ENCODE measurements around the gene NUDT17. TPM values are rescaled to one million over a fixed set of nuclear protein-coding genes. Genes with fewer than 3 reads are reported as not detected.

NUDT17 gene
- total and polyA plus RNA-seq, 11 donors, result 0.71 to 10.9 (median 4.2) TPM

GRCh38 chr1:145877923-145878486, 32.6 kb downstream of the NUDT17 start:
- intact Hi-C loops (cut with DNase I), result no loop called here
- 58 to 93% (median 87%) methylated on average over 3 to 7 of the region's 7 CpGs for WGBS, 4 donors
- no peak for TF ChIP-seq CTCF (IDR thresholded peaks at IDR 0.05)
- no peak for TF ChIP-seq POLR2A (IDR thresholded peaks at IDR 0.05)
- DNase-seq (no peak), ATAC-seq (no peak)
- no peaks in the 10 kb centered on the region for H3K36me3 ChIP-seq
- no peak overlapping the region for H3K27ac ChIP-seq
- no peak overlapping the region for H3K4me3 ChIP-seq
- H3K27me3 ChIP-seq, result no peaks in the 10 kb centered on the region
- no peaks in the 10 kb centered on the region for H3K9me3 ChIP-seq
- H3K4me1 ChIP-seq, result peaks cover 0 to 1% (median 0%) of the 10 kb centered on the region in 12 donors

- DNase-seq, result no peak
- no peak overlapping the region for H3K4me3 ChIP-seq
- 77 to 87% (median 86%) methylated on average over 2 of the region's 2 CpGs for WGBS, 4 donors
- H3K36me3 ChIP-seq, result no peaks in the 10 kb centered on the region
- no peak overlapping the region for H3K27ac ChIP-seq
- TF ChIP-seq CTCF (IDR thresholded peaks at IDR 0.05) (no peak), POLR2A (IDR thresholded peaks at IDR 0.05) (no peak)
- H3K4me1 ChIP-seq, result no peaks in the 10 kb centered on the region
- no peaks in the 10 kb centered on the region for H3K9me3 ChIP-seq
- ATAC-seq, result no peak
- H3K27me3 ChIP-seq, result peaks cover 0 to 5% (median 0%) of the 10 kb centered on the region in 9 donors
- intact Hi-C loops (cut with DNase I), result no loop called here
These were observed 33.3 kb downstream of the NUDT17 start for GRCh38 chr1:145878724-145879123.

- no peak for DNase-seq
- Histone ChIP-seq H3K4me1 (no peaks in the 10 kb centered on the region), H3K27ac (no peak overlapping the region), H3K36me3 (no peaks in the 10 kb centered on the region), H3K27me3 (peaks cover 0 to 5% (median 0%) of the 10 kb centered on the region in 9 donors), H3K4me3 (no peak overlapping the region), H3K9me3 (no peaks in the 10 kb centered on the region)
- ATAC-seq, result no peak
- intact Hi-C loops (cut with DNase I), result no loop called here
- WGBS, 4 donors, result 67 to 73% (median 68%) methylated on average over 5 of the region's 5 CpGs
- no peak for TF ChIP-seq CTCF (IDR thresholded peaks at IDR 0.05)
- no peak for TF ChIP-seq POLR2A (IDR thresholded peaks at IDR 0.05)
These were observed 34.3 kb downstream of the NUDT17 start for GRCh38 chr1:145879775-145880174.

- no peak for TF ChIP-seq CTCF (IDR thresholded peaks at IDR 0.05)
- TF ChIP-seq POLR2A (IDR thresholded peaks at IDR 0.05), result no peak
- H3K4me3 ChIP-seq, result no peak overlapping the region
- DNase-seq (no peak), ATAC-seq (no peak)
- peaks cover 0 to 5% (median 0%) of the 10 kb centered on the region in 9 donors for H3K27me3 ChIP-seq
- H3K4me1 ChIP-seq, result peaks cover 0 to 15% (median 9%) of the 10 kb centered on the region in 12 donors
- intact Hi-C loops (cut with DNase I), result no loop called here
- no peaks in the 10 kb centered on the region for H3K36me3 ChIP-seq
- no peaks in the 10 kb centered on the region for H3K9me3 ChIP-seq
- no peak overlapping the region for H3K27ac ChIP-seq
- 90 to 100% (median 94%) methylated on average over 1 of the region's 1 CpG for WGBS, 4 donors
These were observed 39.2 kb downstream of the NUDT17 start for GRCh38 chr1:145884675-145885074.

Measured in heart left ventricle (tissue), 16 donors.